GM18870 (cell line): ENCODE measurements around the gene CARD19.
A peak's percentile ranks its signal among the peaks of the same experiment; 100 is the strongest.

Source experiments
- ATAC-seq: cut with Tn5 transposase; IDR thresholded peaks from one replicate; pipeline ENCODE4 v1.9.1; 2021; ENCODE audit warnings: moderate library complexity; ENCODE audit not compliant: unreplicated experiment

The CARD19 gene

DNA sequence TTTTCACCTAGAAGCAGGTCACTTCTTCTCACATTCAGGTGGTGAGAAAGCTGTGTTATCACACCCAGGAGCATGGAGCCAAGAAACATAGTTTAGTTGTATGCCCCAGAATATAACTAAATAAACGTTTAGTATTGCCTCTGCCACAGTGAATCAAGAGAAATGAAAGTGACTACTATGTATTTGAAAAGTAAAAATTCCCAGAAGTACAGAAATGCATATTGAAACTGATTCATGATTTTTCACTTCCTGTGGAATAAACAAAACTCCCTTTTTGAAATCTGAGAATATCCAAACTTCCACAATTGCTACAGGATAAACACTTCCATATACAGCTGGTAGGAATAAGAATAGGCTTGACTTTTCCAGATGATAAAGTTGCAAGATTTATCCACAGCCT lies 53.3 kb downstream of the CARD19 start:
- no peak for ATAC-seq

- ATAC-seq, result no peak
Measured at GRCh38 chr9:93151097-93151784, 55.2 kb downstream of the CARD19 start.

- no peak for ATAC-seq
Measured at GRCh38 chr9:93154293-93154903, 58.4 kb downstream of the CARD19 start.

GRCh38 chr9:93155716-93156474 lies 59.9 kb downstream of the CARD19 start:
- ATAC-seq, result no peak

GRCh38 chr9:93156475-93157008 lies 60.5 kb downstream of the CARD19 start:
- ATAC-seq, result peak; percentile 63

DNA sequence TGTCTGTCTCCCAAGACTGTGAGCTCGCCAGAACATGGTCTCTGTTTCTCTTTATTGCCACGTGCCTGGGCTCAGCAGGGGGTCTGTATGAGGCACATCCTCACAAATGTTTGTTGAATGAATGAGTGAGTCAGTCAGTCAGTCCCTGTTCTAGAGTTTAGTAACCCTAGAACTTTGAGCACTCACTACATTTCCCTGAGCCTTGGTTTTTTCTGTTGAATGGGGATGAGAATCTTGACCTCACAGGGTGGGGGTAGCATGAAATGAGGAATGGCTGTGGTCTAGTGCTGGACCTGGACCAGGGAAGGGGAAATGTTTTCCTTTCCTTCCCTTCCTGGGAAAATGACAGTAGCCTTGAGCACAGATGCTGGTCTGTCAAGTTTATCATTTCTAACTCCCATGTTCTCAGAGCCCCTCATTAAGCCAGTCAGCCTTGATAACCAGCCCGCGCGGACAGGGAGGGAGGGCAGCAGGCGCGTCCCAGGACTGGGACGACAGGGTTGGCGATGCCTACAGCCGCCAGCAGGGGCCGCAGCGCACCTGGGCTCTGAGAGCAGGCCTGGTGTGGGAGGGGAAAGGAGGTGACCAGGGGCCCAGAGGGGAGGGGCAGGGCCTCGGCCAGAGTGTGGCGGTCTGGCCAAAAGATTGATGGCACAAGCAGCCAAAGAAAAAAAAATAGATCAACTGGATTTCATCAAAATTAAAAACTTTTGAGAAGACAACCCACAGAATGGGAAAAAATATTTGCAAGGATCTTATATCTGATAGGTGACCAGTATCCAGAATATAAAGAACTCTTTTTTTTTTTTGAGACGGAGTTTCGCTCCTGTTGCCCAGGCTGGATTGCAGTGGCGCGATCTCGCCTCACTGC lies 63.8 kb downstream of the CARD19 start:
- ATAC-seq, result no peak

GRCh38 chr9:93161786-93162562 lies 66.0 kb downstream of the CARD19 start:
- ATAC-seq, result no peak
